Right lobe of liver (tissue), 6 donors: ENCODE results near the gene CA12. TPM values are rescaled to one million over a fixed set of nuclear protein-coding genes. Genes with fewer than 3 reads are reported as not detected.

Experiments
- ATAC-seq, 4 donors: fragments of 200-7000 bp; cut with Tn5 transposase; one replicate each; pipeline ENCODE4 v1.9.1; 2020; ENCODE audit warnings: mild to moderate bottlenecking in 4 of 4, moderate library complexity in 4 of 4
- DNase-seq, 3 donors: peaks; one replicate each; pipeline ENCODE4 v3.0.0-alpha.2; 2020
- H3K27ac ChIP-seq, 3 donors: fragments of 200-600 bp; one replicate each; pipeline ENCODE4 v1.8.0; 2022
- H3K27me3 ChIP-seq, 2 donors: fragments of 200-600 bp; one replicate each; pipeline ENCODE4 v1.8.0; 2022
- H3K36me3 ChIP-seq, 4 donors: fragments of 200-600 bp; sonication (generic) in 1 of 4; one replicate each; pipeline versions ENCODE4 v1.5.1 to v1.8.0; 2017 to 2022; ENCODE audit warnings: control low read depth in 1 of 4
- H3K4me1 ChIP-seq, 4 donors: fragments of 200-600 bp; sonication (generic) in 1 of 4; one replicate each; pipeline versions ENCODE4 v1.5.1 to v1.8.0; 2017 to 2022; ENCODE audit warnings: control low read depth in 1 of 4
- H3K4me3 ChIP-seq, 3 donors: fragments of 200-600 bp; one replicate each; pipeline ENCODE4 v1.8.0; 2022
- H3K9me3 ChIP-seq, 4 donors: fragments of 200-600 bp; sonication (generic) in 1 of 4; one replicate each; pipeline versions ENCODE4 v1.5.1 to v1.8.0; 2017 to 2022; ENCODE audit warnings: control low read depth in 1 of 4
- POLR2A ChIP-seq: fragments of 450-650 bp; IDR thresholded peaks from one replicate; pipeline ENCODE4 v1.6.1; 2017; ENCODE audit warnings: antibody characterized with exemption, mild to moderate bottlenecking
- WGBS: methylation state at CpG from one replicate; pipeline ENCODE4 v1.1.6; 2018; ENCODE audit warnings: low coverage, low lambda C conversion rate; ENCODE audit not compliant: insufficient coverage; ENCODE audit errors: missing lambda C conversion rate; 5-methylcytosine and 5-hydroxymethylcytosine counted together
- intact Hi-C, 2 donors: fragments of 100-400 bp; cut with DNase I; formaldehyde crosslinking; loops; one replicate each; pipeline versions ENCODE4 v1.11.2 to v1.14.1; 2022
- total RNA-seq, 6 experiments: library from RNA; depleted of rRNA in 2 of 6; stranded (reverse); fragments of >200 nt in 2 of 6; fragmentation: NEBNext Ultra II Directional in 3 of 6; extraction: Animal tissue kit (Norgen Biotek cat#: 25700) in 3 of 6; gene quantifications; one replicate each; pipeline versions ENCODE4 v1.1.0 to v1.2.4, GENCODE V29; 2016 to 2023
- TF ChIP-seq, protein P1 (sequence below), 4 donors: fragments of 200-600 bp in 3 of 4; fragments of 450-650 bp in 1 of 4; IDR thresholded peaks; one replicate each; pipeline versions ENCODE4 v1.5.1 to v1.8.0; 2016 to 2022; ENCODE audit warnings: antibody characterized with exemption in 4 of 4, mild to moderate bottlenecking in 2 of 4
- donor health status: DM: no; HTN: yes; CAD: no.
- donor health status: DM: no; HTN: no; CAD: no.
- donor health status: DM: no; HTN: no; CAD: no.
- donor health status: DM: no; HTN: yes; CAD: no.
- donor health status: DM: no; HTN: yes; CAD: no.

The CA12 gene
- total RNA-seq, 6 experiments from 2014 or later: 0.02 to 18.3 (median 1.4) TPM

DNA sequence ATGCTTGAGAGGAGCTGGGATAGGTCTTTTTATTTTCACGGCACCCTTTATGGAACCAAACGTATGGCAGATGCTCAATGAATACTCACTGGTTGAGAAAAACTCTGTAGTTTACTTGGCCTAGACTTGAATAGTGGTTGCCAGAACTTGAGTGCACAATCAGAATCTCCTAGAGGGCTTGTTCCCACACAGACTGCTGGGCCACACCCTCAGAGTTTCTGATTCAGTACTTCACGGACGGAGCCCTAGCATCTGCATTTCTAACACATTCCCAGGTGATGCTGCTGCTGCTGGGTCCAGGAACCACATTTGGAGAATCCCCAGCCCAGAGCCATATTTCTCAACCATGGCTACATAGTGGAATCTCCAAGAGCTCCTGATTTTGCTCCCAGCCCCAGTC is 24.6 kb downstream of the CA12 start:
- Histone ChIP-seq H3K27me3 (no peaks in the 10 kb centered on the region), H3K9me3 (no peaks in the 10 kb centered on the region), H3K27ac (no peak overlapping the region), H3K4me1 (no peaks in the 10 kb centered on the region), H3K36me3 (no peaks in the 10 kb centered on the region), H3K4me3 (no peak overlapping the region)
- intact Hi-C loops: no loop called here
- ATAC-seq (no peak), DNase-seq (no peak)
- TF ChIP-seq, protein P1, sequence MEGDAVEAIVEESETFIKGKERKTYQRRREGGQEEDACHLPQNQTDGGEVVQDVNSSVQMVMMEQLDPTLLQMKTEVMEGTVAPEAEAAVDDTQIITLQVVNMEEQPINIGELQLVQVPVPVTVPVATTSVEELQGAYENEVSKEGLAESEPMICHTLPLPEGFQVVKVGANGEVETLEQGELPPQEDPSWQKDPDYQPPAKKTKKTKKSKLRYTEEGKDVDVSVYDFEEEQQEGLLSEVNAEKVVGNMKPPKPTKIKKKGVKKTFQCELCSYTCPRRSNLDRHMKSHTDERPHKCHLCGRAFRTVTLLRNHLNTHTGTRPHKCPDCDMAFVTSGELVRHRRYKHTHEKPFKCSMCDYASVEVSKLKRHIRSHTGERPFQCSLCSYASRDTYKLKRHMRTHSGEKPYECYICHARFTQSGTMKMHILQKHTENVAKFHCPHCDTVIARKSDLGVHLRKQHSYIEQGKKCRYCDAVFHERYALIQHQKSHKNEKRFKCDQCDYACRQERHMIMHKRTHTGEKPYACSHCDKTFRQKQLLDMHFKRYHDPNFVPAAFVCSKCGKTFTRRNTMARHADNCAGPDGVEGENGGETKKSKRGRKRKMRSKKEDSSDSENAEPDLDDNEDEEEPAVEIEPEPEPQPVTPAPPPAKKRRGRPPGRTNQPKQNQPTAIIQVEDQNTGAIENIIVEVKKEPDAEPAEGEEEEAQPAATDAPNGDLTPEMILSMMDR (IDR thresholded peaks at IDR 0.05): no peak
- no peak for TF ChIP-seq POLR2A
- 60% methylated on average over 1 of the region's 4 CpGs for WGBS

DNA sequence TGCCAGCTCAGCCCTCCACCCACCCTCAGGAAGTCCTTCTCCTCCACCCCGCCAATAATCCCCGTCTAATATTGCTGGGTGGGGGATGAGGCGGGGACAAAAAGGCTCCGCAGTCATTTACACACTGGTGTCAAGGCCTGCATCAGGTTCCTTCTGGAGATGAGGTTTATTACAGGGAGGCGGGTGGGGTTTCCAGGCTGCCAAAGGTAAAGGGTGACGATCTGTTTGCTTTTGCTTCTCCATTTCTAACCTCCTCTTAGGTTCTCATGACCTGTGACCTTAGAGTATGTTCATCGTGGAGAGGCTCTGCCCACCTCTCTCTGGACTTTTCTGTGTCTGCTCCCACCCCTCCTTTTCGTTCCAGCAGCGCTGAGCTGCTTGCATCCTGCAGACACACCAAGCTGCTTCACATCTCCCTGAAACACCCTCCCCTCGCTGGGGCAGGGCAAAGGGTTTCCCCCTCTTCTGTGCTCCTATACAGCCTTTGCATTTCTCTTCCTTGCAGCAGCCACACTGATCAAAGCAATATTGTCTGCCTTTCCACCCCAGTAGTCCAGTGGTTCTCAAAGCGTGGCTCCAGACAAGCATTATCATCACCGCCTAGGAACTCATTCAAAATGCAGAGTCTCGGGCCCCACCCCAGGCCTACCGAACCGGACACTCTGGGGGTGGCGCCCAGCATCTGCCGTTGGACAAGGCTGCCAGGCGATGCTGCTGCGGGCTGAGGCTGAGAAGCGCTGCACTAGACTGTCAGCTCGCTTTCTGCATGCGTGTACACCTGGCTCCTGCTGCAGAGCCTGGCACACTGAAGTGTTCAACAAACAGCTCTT is 26.6 kb downstream of the CA12 start:
- Histone ChIP-seq H3K9me3 (no peaks in the 10 kb centered on the region), H3K4me1 (no peaks in the 10 kb centered on the region), H3K27me3 (no peaks in the 10 kb centered on the region), H3K4me3 (no peak overlapping the region), H3K36me3 (no peaks in the 10 kb centered on the region), H3K27ac (no peak overlapping the region)
- WGBS: 75% methylated on average over 10 of the region's 22 CpGs
- DNase-seq: no peak
- no peak for TF ChIP-seq POLR2A
- TF ChIP-seq, protein P1 (IDR thresholded peaks at IDR 0.05): no peak
- no peak for ATAC-seq
- intact Hi-C loops: no loop called here

DNA sequence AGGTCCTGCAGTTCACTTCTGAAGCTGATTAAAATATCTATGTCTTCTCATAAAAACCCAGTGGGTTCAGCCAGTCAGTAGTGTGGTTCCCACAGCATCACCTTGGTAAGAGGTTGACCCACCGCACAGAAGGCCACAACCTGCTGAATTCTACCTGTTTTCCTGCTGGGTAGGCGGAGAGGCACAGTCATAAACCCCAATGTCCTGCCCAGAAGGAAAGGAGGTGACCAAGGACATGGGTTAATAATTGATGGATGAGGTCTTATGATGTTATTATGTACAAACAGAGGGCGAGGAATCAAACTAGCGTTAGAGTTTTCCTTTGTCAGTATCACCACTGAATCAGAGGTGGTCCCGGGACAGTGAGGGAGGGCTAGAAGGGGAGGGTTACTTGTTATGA is 27.8 kb downstream of the CA12 start:
- 37% methylated on average over 5 of the region's 5 CpGs for WGBS
- Histone ChIP-seq H3K9me3 (no peaks in the 10 kb centered on the region), H3K27me3 (no peaks in the 10 kb centered on the region), H3K4me1 (no peaks in the 10 kb centered on the region), H3K27ac (no peak overlapping the region), H3K36me3 (no peaks in the 10 kb centered on the region), H3K4me3 (no peak overlapping the region)
- intact Hi-C loops: no loop called here
- ATAC-seq (peak; percentile 53 to 90 (median 76)), DNase-seq (no peak)
- TF ChIP-seq POLR2A: no peak
- TF ChIP-seq, protein P1 (IDR thresholded peaks at IDR 0.05): no peak

DNA sequence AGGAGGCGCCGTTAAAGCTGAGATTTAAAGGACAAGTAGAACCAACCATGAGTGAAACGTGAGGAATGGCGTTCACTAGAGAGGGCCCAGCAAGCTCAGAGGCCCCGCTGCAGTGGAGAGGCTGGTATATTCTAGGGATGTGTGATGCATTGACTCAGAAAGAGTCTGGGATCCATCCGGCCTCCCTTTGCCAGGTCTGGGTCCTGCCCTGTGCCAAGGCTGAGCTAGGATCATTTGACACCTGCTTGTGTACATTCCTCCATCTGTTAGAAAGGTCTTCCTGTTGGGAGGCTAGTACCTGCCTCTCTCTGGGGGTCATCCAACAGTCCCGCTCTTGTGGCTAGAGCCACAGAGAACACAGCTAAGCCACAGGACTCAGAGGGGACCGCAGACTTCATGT is 28.4 kb downstream of the CA12 start:
- H3K4me3 ChIP-seq: no peak overlapping the region
- no peaks in the 10 kb centered on the region for H3K27me3 ChIP-seq
- ATAC-seq (no peak), DNase-seq (no peak)
- intact Hi-C loops: no loop called here
- H3K27ac ChIP-seq: no peak overlapping the region
- WGBS: 73% methylated on average over 5 of the region's 8 CpGs
- no peaks in the 10 kb centered on the region for H3K9me3 ChIP-seq
- no peaks in the 10 kb centered on the region for H3K4me1 ChIP-seq
- no peak for TF ChIP-seq POLR2A
- TF ChIP-seq, protein P1 (IDR thresholded peaks at IDR 0.05): no peak
- H3K36me3 ChIP-seq: no peaks in the 10 kb centered on the region
